Mesodermal cell (in vitro differentiated cells): ENCODE results near the gene ALDH1A2.

ENCODE experiments used
- H3K27ac ChIP-seq: 2 replicates; pipeline ENCODE4 v1.7.0; 2013; ENCODE audit warnings: mild to moderate bottlenecking, low read depth, low read length, moderate library complexity; ENCODE audit not compliant: severe bottlenecking
- H3K36me3 ChIP-seq: 2 replicates; pipeline ENCODE4 v1.7.1; 2013; ENCODE audit warnings: mild to moderate bottlenecking, low read length, moderate library complexity; ENCODE audit not compliant: control insufficient read depth, insufficient read depth
- H3K4me1 ChIP-seq: one replicate; pipeline ENCODE4 v1.7.1; 2013; ENCODE audit warnings: mild to moderate bottlenecking, low read length; ENCODE audit not compliant: insufficient read depth, control insufficient read depth, poor library complexity, severe bottlenecking
- H3K4me3 ChIP-seq: 2 replicates; pipeline ENCODE4 v1.7.0; 2013; ENCODE audit warnings: low read length, control low read depth, mild to moderate bottlenecking; ENCODE audit not compliant: insufficient read depth, poor library complexity, severe bottlenecking; ENCODE audit errors: extremely low read depth
- H3K9me3 ChIP-seq: 2 replicates; pipeline ENCODE4 v1.7.1; 2013; ENCODE audit warnings: mild to moderate bottlenecking, low read length, moderate library complexity; ENCODE audit not compliant: control insufficient read depth
- WGBS, 2 experiments: methylation state at CpG; one replicate each; pipeline ENCODE4 v1.1.5; 2013; ENCODE audit warnings: missing lambda C conversion rate in 2 of 2; ENCODE audit not compliant: insufficient coverage in 2 of 2; 5-methylcytosine and 5-hydroxymethylcytosine counted together

ALDH1A2 gene

GRCh38 chr15:57961919-57962318, 103.6 kb downstream of the ALDH1A2 start:
- 93% methylated on average over 2 of the region's 4 CpGs; no CpG with 5 or more reads in 1 of the 2 experiments for whole genome bisulfite sequencing, 2 experiments
- H3K27ac ChIP-seq, result no peak overlapping the region
- no peaks in the 10 kb centered on the region for H3K9me3 ChIP-seq
- H3K4me1 ChIP-seq, result no peaks in the 10 kb centered on the region
- no peak overlapping the region for H3K4me3 ChIP-seq
- H3K36me3 ChIP-seq, result no peaks in the 10 kb centered on the region

DNA sequence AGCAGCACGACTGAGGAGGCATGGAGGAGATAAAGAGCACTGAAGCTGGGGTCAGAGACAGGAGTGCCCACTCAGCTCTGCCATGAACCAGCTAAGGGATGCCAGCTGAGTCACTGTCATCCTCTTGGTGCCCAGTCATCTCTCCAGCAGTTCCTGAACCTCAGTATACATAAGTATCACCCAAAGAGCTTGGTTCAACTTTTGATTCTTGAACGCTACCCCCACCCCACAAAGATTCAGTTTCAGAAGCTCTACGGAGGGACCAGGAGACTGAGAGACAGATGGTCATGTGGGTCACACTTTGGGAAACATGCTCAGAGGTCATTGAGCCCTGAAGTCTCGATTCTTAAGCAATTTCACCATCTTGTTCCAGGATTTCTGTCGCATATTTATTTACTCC, 108.4 kb downstream of the ALDH1A2 start:
- 84 to 85% methylated on average over 3 to 5 of the region's 5 CpGs for WGBS, 2 experiments

GRCh38 chr15:57953874-57954273, 111.6 kb downstream of the ALDH1A2 start:
- WGBS, 2 experiments, result 72 to 100% methylated on average over 2 of the region's 2 CpGs
- no peak overlapping the region for H3K27ac ChIP-seq
- H3K4me1 ChIP-seq, result no peaks in the 10 kb centered on the region
- no peak overlapping the region for H3K4me3 ChIP-seq
- H3K9me3 ChIP-seq, result no peaks in the 10 kb centered on the region
- H3K36me3 ChIP-seq, result no peaks in the 10 kb centered on the region

More for the DNA sequence above, 108.4 kb downstream of the ALDH1A2 start:
- H3K4me1 ChIP-seq, result no peaks in the 10 kb centered on the region
- H3K27ac ChIP-seq, result no peak overlapping the region
- H3K4me3 ChIP-seq, result no peak overlapping the region
- no peaks in the 10 kb centered on the region for H3K36me3 ChIP-seq
- no peaks in the 10 kb centered on the region for H3K9me3 ChIP-seq

DNA sequence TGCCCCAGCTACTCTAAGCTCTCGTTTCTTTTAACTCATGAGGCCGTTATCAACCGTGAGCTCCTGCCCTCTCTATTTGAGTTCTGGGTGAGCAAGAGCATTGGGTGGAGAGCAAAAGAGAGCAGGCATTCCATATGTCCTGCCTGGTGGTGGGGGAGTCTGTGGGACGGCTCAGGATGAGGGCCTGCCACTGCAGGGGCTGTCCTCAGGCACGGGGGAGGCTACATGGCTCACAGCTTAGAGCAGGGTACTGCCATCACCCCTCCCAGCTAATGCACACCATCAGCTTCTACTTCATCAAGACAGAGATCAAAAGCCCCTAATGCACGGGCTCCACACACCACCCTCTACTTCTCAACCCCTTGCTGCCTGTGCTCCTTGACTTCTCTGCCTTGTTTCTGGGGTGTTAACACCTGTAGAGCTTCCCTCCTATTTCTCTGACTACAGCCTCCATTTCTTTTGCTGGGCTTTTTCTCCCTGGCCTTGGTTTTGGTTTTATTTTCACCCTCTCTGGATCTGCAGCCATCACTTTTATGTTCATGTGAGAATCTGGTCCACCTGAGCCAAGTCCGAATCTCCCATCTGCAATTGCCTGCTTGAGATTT, 114.1 kb downstream of the ALDH1A2 start:
- no peak overlapping the region for H3K4me3 ChIP-seq
- WGBS, 2 experiments, result 71 to 94% methylated on average over 3 to 7 of the region's 7 CpGs

GRCh38 chr15:57950381-57950946, 115.0 kb downstream of the ALDH1A2 start:
- Histone ChIP-seq H3K36me3 (no peaks in the 10 kb centered on the region), H3K4me1 (no peaks in the 10 kb centered on the region), H3K4me3 (no peak overlapping the region), H3K27ac (no peak overlapping the region), H3K9me3 (no peaks in the 10 kb centered on the region)
- WGBS, 2 experiments, result 86 to 89% methylated on average over 7 to 8 of the region's 8 CpGs

More for the DNA sequence above, 114.1 kb downstream of the ALDH1A2 start:
- Histone ChIP-seq H3K27ac (no peak overlapping the region), H3K9me3 (no peaks in the 10 kb centered on the region), H3K4me1 (no peaks in the 10 kb centered on the region), H3K36me3 (no peaks in the 10 kb centered on the region)

- WGBS, 2 experiments, result 88 to 94% methylated on average over 2 to 3 of the region's 3 CpGs
- no peaks in the 10 kb centered on the region for H3K9me3 ChIP-seq
- H3K27ac ChIP-seq, result no peak overlapping the region
- no peaks in the 10 kb centered on the region for H3K4me1 ChIP-seq
- no peak overlapping the region for H3K4me3 ChIP-seq
- H3K36me3 ChIP-seq, result no peaks in the 10 kb centered on the region
These were observed 116.1 kb downstream of the ALDH1A2 start for GRCh38 chr15:57949374-57949943.

DNA sequence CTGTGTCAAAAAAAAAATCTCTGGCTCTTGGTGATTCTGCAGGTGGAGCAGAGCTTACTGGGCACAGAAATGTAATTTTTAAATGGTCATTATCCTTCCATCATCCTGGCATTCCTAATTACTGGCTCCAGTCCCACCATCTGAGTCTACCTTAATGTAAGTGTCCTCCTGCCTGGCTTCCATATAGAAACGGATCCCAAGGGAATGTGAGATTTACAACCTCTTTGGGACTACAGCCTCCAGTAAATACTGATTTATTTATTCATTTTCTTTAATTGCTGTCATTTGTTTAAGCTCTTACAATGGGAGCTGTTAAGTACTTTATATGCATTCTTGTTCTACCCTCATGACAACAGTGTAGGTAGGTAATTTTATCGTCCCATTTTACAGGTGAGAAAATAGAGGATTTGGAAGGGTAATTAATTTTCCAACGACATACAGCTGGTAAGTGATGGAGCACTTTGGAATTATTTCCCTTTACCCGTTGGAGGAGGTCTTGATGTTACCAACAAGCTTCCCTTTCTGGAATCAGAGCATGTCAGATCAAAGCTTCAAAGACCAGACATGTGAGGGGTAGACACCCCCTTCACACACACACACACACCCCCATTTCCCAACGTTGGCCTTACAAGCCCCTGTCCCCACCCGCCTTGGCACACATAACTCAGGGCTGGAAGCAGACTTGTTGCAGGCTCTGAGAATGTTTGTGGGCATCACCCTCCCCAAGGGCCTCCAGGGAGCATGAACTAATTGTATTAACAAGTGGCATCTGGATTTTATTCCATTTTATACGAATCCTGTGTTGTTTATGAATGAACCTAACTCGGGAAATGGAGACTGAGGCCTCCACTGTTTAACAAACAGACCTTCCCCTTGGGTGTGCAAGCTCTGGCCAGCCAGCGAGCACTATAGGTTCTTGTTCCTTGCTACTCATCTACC, 116.9 kb downstream of the ALDH1A2 start:
- no peak overlapping the region for H3K27ac ChIP-seq
- no peaks in the 10 kb centered on the region for H3K4me1 ChIP-seq
- no peaks in the 10 kb centered on the region for H3K9me3 ChIP-seq
- no peak overlapping the region for H3K4me3 ChIP-seq
- H3K36me3 ChIP-seq, result no peaks in the 10 kb centered on the region
- 83 to 91% methylated on average over 5 to 6 of the region's 9 CpGs for WGBS, 2 experiments

DNA sequence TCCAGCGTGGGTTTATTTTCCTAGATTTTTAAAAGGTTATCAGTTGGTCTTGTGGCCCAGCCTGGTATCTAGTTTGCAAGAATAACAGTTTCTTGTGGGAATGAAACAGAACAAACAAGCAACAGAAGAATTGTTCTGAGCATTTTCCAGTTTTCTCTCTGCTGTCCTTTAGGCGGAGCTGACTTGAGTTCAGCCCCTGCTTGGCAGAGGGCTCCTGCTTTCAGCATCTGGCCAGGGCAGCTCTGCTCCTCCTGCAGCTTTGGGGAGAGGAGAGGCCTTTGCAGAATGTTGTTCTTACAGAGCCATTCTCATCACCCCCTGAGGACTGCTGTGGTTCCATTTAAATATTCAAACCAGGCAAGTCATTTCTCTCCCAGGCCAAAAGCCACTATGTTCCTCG, 117.7 kb downstream of the ALDH1A2 start:
- H3K36me3 ChIP-seq, result no peaks in the 10 kb centered on the region
- H3K9me3 ChIP-seq, result no peaks in the 10 kb centered on the region
- no peak overlapping the region for H3K4me3 ChIP-seq
- 72 to 100% methylated on average over 1 to 3 of the region's 3 CpGs for WGBS, 2 experiments
- no peak overlapping the region for H3K27ac ChIP-seq
- no peaks in the 10 kb centered on the region for H3K4me1 ChIP-seq

- Histone ChIP-seq H3K9me3 (no peaks in the 10 kb centered on the region), H3K4me1 (no peaks in the 10 kb centered on the region), H3K36me3 (no peaks in the 10 kb centered on the region), H3K4me3 (no peak overlapping the region), H3K27ac (no peak overlapping the region)
- WGBS, 2 experiments, result 93 to 97% methylated on average over 3 of the region's 4 CpGs
These were observed 118.2 kb downstream of the ALDH1A2 start for GRCh38 chr15:57947282-57947681.

DNA sequence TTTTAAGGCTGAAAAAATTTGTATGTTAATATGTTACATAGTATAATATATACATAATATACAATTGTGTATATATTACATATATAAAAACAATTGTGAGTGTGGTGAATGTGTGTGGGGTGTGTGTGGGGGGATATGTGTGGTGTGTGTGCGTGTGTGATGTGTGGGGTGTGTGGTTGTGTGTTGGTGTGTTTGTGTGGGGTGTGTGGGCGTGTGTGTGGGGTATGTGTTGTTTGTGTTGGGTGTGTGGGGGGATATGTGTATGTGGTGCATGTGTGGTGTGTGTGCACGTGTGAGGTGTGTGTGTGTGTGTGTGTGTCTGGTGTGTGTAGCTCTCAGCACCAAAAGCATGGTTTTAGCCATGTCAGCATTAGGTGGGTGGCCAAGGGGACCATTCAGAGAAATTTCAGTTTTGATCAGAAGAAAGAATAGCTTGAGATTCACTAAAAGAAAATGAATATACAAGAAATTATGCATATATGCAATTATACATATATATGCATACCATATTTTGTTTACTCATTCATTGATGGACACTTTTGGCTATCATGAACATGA, 118.9 kb downstream of the ALDH1A2 start:
- no peaks in the 10 kb centered on the region for H3K36me3 ChIP-seq
- H3K27ac ChIP-seq, result no peak overlapping the region
- no peaks in the 10 kb centered on the region for H3K9me3 ChIP-seq
- H3K4me1 ChIP-seq, result no peaks in the 10 kb centered on the region
- H3K4me3 ChIP-seq, result no peak overlapping the region
- 83 to 87% methylated on average over 1 to 3 of the region's 3 CpGs for WGBS, 2 experiments
